PC-9 (cell line): ENCODE results near the gene PRRC2B.

Experiments used
- EZH2 ChIP-seq: fragments of 200-600 bp; sonication (generic); IDR thresholded peaks from 2 replicates; pipeline ENCODE4 v1.8.0; 2017; ENCODE audit warnings: antibody characterized with exemption, low read depth
- TF ChIP-seq, protein P1 (sequence below): fragments of 200-600 bp; sonication (generic); conservative IDR thresholded peaks from 2 replicates; pipeline ENCODE4 v1.6.1; 2017; ENCODE audit warnings: mixed run types, antibody characterized with exemption, mild to moderate bottlenecking, moderate library complexity

DNA sequence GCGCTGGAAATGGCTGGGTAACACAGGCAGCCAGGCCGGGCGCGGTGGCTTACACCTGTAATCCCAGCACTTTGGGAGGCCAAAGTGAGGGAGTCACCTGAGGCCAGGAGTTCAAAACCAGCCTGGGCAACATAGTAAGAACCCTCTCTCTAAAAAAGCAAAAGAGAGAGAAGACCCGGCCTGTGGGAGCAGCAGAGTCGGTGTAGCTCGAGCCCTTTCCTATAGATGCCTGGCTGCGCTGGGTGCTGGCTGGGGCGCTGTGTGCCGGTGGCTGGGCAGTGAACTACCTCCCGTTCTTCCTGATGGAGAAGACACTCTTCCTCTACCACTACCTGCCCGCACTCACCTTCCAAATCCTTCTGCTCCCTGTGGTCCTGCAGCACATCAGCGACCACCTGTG is 127.9 kb downstream of the PRRC2B start:
- TF ChIP-seq, protein P1, sequence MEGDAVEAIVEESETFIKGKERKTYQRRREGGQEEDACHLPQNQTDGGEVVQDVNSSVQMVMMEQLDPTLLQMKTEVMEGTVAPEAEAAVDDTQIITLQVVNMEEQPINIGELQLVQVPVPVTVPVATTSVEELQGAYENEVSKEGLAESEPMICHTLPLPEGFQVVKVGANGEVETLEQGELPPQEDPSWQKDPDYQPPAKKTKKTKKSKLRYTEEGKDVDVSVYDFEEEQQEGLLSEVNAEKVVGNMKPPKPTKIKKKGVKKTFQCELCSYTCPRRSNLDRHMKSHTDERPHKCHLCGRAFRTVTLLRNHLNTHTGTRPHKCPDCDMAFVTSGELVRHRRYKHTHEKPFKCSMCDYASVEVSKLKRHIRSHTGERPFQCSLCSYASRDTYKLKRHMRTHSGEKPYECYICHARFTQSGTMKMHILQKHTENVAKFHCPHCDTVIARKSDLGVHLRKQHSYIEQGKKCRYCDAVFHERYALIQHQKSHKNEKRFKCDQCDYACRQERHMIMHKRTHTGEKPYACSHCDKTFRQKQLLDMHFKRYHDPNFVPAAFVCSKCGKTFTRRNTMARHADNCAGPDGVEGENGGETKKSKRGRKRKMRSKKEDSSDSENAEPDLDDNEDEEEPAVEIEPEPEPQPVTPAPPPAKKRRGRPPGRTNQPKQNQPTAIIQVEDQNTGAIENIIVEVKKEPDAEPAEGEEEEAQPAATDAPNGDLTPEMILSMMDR: no peak
- no peak for TF ChIP-seq EZH2
